GM21526 (cell line): ENCODE data around the gene OTOS.

Source experiments
- ATAC-seq: cut with Tn5 transposase; IDR thresholded peaks from one replicate; pipeline ENCODE4 v1.9.1; 2021; ENCODE audit warnings: moderate library complexity; ENCODE audit not compliant: unreplicated experiment, low FRiP score

Gene OTOS

GRCh38 chr2:240168546-240169361 is 28.3 kb upstream of the OTOS start:
- ATAC-seq = no peak

- ATAC-seq = no peak
These were observed 27.6 kb upstream of the OTOS start for GRCh38 chr2:240168041-240168440.

- ATAC-seq = no peak
These were observed 27.1 kb upstream of the OTOS start for GRCh38 chr2:240167588-240167880.

GRCh38 chr2:240166761-240167587 is 26.5 kb upstream of the OTOS start:
- ATAC-seq = no peak

- no peak for ATAC-seq
These were observed 25.7 kb upstream of the OTOS start for GRCh38 chr2:240166191-240166590.

- ATAC-seq = no peak
These were observed 25.2 kb upstream of the OTOS start for GRCh38 chr2:240165661-240166060.

GRCh38 chr2:240165034-240165433 is 24.6 kb upstream of the OTOS start:
- ATAC-seq = no peak

- no peak for ATAC-seq
These were observed 24.1 kb upstream of the OTOS start for GRCh38 chr2:240164586-240164985.

GRCh38 chr2:240163844-240164574 is 23.6 kb upstream of the OTOS start:
- ATAC-seq = no peak

GRCh38 chr2:240162939-240163714 is 22.7 kb upstream of the OTOS start:
- ATAC-seq = no peak

- ATAC-seq = no peak
These were observed 22.1 kb upstream of the OTOS start for GRCh38 chr2:240162531-240162930.

- no peak for ATAC-seq
These were observed 21.6 kb upstream of the OTOS start for GRCh38 chr2:240162032-240162431.

- no peak for ATAC-seq
These were observed 20.8 kb upstream of the OTOS start for GRCh38 chr2:240161087-240161750.

- ATAC-seq = no peak
These were observed 20.0 kb upstream of the OTOS start for GRCh38 chr2:240160291-240161086.

- ATAC-seq = no peak
These were observed 18.9 kb upstream of the OTOS start for GRCh38 chr2:240159251-240159839.

- ATAC-seq = no peak
These were observed 16.7 kb upstream of the OTOS start for GRCh38 chr2:240157147-240157470.

- ATAC-seq = no peak
These were observed 16.1 kb upstream of the OTOS start for GRCh38 chr2:240156435-240157146.

- no peak for ATAC-seq
These were observed 15.4 kb upstream of the OTOS start for GRCh38 chr2:240155745-240156390.
